Right atrium auricular region (tissue), 2 donors: ENCODE measurements around the gene LRIG1. TPM values are rescaled to one million over a fixed set of nuclear protein-coding genes. Genes with fewer than 3 reads are reported as not detected.

Experiments
- DNase-seq: peaks from one replicate; pipeline ENCODE4 v3.0.0-alpha.2; 2019; ENCODE audit warnings: low spot score
- H3K27ac ChIP-seq, 2 donors: fragments of 200-600 bp; sonication (generic); 1 replicate in 1 of 2; 2 replicates in 1 of 2; pipeline ENCODE4 v1.5.1; 2016 to 2019
- H3K27me3 ChIP-seq, 2 donors: fragments of 200-600 bp; sonication (generic); one replicate each; pipeline versions ENCODE4 v1.5.1 to v1.6.0; 2017 to 2019
- H3K36me3 ChIP-seq: fragments of 200-600 bp; sonication (generic); one replicate; pipeline ENCODE4 v1.5.1; 2016
- H3K4me1 ChIP-seq, 2 donors: fragments of 200-600 bp; sonication (generic); one replicate each; pipeline versions ENCODE4 v1.5.1 to v1.6.0; 2017 to 2019
- H3K4me3 ChIP-seq, 2 donors: fragments of 200-600 bp; sonication (generic); 1 replicate in 1 of 2; 2 replicates in 1 of 2; pipeline ENCODE4 v1.5.1; 2017 to 2019; ENCODE audit warnings: mild to moderate bottlenecking in 1 of 2, moderate library complexity in 1 of 2
- H3K9me3 ChIP-seq, 2 donors: fragments of 200-600 bp; sonication (generic); one replicate each; pipeline ENCODE4 v1.5.1; 2019
- total RNA-seq, 2 donors: library from RNA; depleted of rRNA; stranded (reverse); fragments of >200 nt; gene quantifications; one replicate each; pipeline ENCODE4 v1.1.0, GENCODE V29; 2016
- TF ChIP-seq, protein P1 (sequence below), 2 donors: fragments of 200-600 bp; sonication (generic); IDR thresholded peaks; one replicate each; pipeline ENCODE4 v1.5.1; 2019; ENCODE audit warnings: antibody characterized with exemption in 2 of 2

The LRIG1 gene
- total RNA-seq, 2 donors from 2014 or later, result 147 to 179 TPM

DNA sequence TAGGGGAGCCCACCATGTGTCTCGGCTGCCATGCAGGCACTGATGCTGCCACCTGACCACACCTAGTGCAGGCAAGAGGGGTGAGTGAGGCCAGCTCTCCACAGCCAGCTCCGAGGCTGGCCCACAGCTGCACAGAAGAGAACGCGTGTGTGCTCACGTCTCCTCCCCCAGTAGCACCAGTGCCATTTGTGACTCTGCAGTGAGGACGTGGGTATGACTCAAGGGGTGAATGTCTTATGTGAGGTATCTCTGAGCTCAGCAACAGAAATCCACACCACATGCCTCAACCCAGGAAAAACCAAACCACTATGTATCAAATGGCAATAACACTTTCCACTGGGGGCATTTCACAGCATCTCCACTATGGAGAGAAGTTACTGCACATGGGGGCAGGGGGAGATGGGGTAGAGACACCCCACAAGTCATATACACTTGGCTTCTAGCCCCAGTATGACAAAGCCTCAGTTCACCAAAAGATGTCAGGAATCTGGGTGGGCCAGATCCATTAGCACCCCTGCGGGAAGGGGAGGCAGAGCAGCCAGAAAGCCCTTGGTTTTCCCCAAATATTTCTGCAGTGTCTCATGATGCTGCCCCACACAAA, 87.6 kb downstream of the LRIG1 start:
- peaks cover 53% of the 10 kb centered on the region for H3K36me3 ChIP-seq
- H3K4me3 ChIP-seq, result no peak overlapping the region
- H3K4me1 ChIP-seq, result peaks cover 0 to 95% of the 10 kb centered on the region in 2 donors
- no peaks in the 10 kb centered on the region for H3K9me3 ChIP-seq
- peak overlapping the region; percentile 80 to 91 for H3K27ac ChIP-seq
- no peaks in the 10 kb centered on the region for H3K27me3 ChIP-seq
- DNase-seq, result no peak
- TF ChIP-seq, protein P1, sequence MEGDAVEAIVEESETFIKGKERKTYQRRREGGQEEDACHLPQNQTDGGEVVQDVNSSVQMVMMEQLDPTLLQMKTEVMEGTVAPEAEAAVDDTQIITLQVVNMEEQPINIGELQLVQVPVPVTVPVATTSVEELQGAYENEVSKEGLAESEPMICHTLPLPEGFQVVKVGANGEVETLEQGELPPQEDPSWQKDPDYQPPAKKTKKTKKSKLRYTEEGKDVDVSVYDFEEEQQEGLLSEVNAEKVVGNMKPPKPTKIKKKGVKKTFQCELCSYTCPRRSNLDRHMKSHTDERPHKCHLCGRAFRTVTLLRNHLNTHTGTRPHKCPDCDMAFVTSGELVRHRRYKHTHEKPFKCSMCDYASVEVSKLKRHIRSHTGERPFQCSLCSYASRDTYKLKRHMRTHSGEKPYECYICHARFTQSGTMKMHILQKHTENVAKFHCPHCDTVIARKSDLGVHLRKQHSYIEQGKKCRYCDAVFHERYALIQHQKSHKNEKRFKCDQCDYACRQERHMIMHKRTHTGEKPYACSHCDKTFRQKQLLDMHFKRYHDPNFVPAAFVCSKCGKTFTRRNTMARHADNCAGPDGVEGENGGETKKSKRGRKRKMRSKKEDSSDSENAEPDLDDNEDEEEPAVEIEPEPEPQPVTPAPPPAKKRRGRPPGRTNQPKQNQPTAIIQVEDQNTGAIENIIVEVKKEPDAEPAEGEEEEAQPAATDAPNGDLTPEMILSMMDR (IDR thresholded peaks at IDR 0.05), result no peak

DNA sequence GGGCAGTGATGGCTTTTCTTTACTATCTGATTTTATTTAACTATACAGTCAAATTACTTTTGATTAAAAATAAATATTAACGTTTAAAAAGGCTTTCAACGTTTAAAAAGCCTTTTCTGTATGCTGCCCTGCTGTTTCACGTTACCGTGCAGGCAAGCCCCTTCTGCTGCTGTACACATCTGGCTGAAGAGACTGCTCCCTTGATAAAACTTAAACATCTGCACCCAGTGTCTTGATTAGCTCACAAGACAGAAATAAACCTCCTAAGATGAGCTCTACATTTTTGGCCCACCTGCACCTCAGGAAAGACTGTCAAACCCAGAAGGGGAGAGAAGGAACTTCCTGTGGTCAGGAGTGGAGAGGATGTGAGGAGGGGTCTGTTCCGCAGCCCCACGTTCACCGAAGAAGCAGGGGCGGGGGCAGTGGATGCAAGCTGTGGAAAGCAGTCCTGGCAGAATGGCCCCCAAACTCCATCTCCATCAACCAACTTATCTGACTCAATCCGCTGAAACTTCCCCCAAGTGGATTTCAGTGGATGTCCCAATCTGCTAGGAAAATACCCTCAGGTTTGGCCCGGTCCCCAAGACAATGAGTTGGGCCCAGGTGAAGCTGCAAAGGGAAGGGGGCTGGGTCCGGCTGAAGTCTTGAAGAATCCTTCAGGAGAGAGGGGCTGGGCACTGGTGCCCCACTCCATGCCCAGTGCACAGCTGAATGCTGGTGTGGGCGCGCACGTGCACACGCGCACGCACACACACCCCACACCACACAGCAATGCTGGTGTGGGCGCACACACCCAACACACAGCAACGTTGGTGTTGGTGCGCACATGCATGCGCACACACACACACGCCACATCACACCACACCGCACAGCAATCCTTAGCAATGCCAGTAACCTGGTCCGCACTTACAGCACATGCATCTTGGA, 88.6 kb downstream of the LRIG1 start:
- DNase-seq, result no peak
- TF ChIP-seq, protein P1 (IDR thresholded peaks at IDR 0.05), result no peak
- peaks cover 0 to 95% of the 10 kb centered on the region in 2 donors for H3K4me1 ChIP-seq
- H3K4me3 ChIP-seq, result no peak overlapping the region
- H3K36me3 ChIP-seq, result peaks cover 58% of the 10 kb centered on the region
- H3K27me3 ChIP-seq, result no peaks in the 10 kb centered on the region
- H3K9me3 ChIP-seq, result no peaks in the 10 kb centered on the region
- peak overlapping the region; percentile 80 to 91 for H3K27ac ChIP-seq

DNA sequence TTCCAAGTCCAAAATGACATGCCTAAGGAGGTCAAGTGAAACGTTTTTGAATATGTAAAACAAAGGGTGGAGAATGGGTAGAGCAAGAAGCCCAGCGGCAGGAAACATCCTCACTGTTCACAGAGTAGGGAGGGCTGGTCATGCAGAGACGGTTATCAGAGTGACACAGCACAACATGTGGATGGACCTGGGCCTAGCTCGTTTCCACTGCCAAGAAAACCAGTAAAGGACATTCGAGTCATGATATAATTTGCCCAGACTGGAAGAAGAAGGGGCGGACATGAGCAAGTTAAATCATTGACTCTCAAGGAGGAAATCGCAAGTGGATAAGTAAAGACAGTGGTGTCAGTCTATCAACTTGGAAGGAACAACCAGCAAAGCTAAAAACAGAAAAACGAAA, 89.3 kb downstream of the LRIG1 start:
- no peak for DNase-seq
- H3K27ac ChIP-seq, result peak overlapping the region; percentile 80 to 91
- TF ChIP-seq, protein P1 (IDR thresholded peaks at IDR 0.05), result no peak
- H3K4me1 ChIP-seq, result peaks cover 0 to 95% of the 10 kb centered on the region in 2 donors
- H3K36me3 ChIP-seq, result peaks cover 62% of the 10 kb centered on the region
- no peaks in the 10 kb centered on the region for H3K27me3 ChIP-seq
- no peak overlapping the region for H3K4me3 ChIP-seq
- H3K9me3 ChIP-seq, result no peaks in the 10 kb centered on the region

DNA sequence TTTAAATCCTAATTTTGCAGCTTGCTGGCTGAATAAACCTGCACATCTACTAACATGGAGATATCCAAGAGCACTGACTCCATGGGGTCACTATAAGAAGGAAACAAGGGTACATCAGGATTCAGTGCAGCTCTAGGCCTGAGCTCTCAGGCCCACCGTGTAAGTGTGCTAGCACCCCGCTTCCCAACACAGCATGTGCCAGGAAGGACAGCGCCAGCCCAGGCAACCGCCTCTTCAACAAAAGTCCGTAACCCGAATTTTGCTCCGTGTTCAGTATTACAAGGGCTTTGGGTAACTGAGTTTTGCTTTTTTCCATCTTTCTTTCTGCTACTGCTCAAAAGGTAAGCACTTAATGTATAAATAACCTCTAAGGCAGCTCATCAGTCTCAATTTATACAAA, 89.8 kb downstream of the LRIG1 start:
- no peak overlapping the region for H3K4me3 ChIP-seq
- peaks cover 0 to 95% of the 10 kb centered on the region in 2 donors for H3K4me1 ChIP-seq
- H3K9me3 ChIP-seq, result no peaks in the 10 kb centered on the region
- TF ChIP-seq, protein P1 (IDR thresholded peaks at IDR 0.05), result no peak
- peaks cover 65% of the 10 kb centered on the region for H3K36me3 ChIP-seq
- peak overlapping the region; percentile 80 to 91 for H3K27ac ChIP-seq
- no peak for DNase-seq
- no peaks in the 10 kb centered on the region for H3K27me3 ChIP-seq

DNA sequence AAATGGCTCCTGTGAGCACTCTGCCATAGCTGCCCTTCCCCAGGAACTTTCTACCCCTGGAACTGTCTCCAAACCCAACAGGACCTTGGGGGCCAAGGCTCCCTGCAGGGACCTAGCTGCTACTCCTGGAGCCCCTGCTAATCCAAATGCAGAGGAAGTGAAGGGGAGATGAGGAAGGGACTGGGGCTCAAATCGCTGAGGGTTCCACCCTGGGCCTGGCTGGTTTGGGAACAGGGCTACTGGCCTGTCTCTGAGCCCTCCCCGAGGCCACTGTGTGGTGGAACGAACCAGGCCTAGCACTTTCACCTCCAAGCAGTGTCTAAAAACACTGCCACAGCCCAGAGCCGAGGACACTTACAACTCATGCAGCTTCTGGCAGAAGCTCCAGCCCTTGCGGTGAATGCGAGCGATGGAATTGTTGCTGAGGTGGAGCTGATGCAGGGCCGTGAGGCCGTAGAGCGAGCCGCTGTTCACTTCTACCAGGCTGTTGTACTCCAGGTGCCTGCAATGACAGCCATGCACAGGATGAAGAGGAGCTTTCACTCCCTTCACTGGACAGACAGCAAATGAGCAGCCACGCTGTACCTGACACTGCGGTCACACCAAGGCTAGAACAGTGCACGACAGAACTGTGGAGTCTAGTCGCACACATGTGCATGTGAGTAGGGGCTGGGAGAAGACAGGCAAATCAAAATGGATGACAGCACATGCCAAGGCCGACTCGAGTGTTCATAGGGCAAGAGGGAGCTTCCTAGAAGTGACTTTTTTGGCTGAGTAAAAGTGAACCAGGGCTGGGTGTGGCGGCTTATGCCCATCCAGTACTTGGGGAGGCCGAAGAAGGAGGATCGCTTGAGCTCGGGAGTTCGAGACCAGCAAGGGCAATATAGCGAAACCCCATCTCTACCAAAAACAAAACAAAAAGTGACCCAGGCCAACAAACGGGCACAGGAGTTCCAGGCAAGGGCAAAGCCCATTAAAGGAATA, 90.8 kb downstream of the LRIG1 start:
- H3K4me1 ChIP-seq, result peaks cover 0 to 97% of the 10 kb centered on the region in 2 donors
- H3K36me3 ChIP-seq, result peaks cover 74% of the 10 kb centered on the region
- TF ChIP-seq, protein P1 (IDR thresholded peaks at IDR 0.05), result no peak
- H3K27me3 ChIP-seq, result no peaks in the 10 kb centered on the region
- no peak overlapping the region for H3K4me3 ChIP-seq
- no peak for DNase-seq
- H3K27ac ChIP-seq, result peak overlapping the region; percentile 80 to 91
- no peaks in the 10 kb centered on the region for H3K9me3 ChIP-seq
